IPS-20b (cell line): ENCODE results near the gene SH3TC2.

Experiments used
- H3K27ac ChIP-seq: one replicate; pipeline ENCODE4 v1.5.1; 2013; ENCODE audit warnings: low read length
- H3K27me3 ChIP-seq: 2 replicates; pipeline ENCODE4 v1.6.1; 2013; ENCODE audit warnings: mild to moderate bottlenecking, low read length, inconsistent platforms; ENCODE audit not compliant: insufficient read depth
- H3K36me3 ChIP-seq: 2 replicates; pipeline ENCODE4 v1.6.1; 2013; ENCODE audit warnings: low read depth, mild to moderate bottlenecking, inconsistent platforms, low read length, moderate library complexity; ENCODE audit not compliant: insufficient read depth
- H3K4me1 ChIP-seq: 2 replicates; pipeline ENCODE4 v1.6.1; 2013; ENCODE audit warnings: mild to moderate bottlenecking, control low read depth, inconsistent platforms, low read length, moderate library complexity; ENCODE audit not compliant: insufficient read depth
- H3K4me3 ChIP-seq: 2 replicates; pipeline ENCODE4 v1.5.1; 2013; ENCODE audit warnings: mild to moderate bottlenecking, low read length, inconsistent platforms
- H3K9ac ChIP-seq: 2 replicates; pipeline ENCODE4 v1.6.1; 2013; ENCODE audit warnings: low read depth, mild to moderate bottlenecking, inconsistent platforms, low read length, moderate library complexity
- H3K9me3 ChIP-seq: 2 replicates; pipeline ENCODE4 v1.6.1; 2013; ENCODE audit warnings: mild to moderate bottlenecking, low read depth, low read length, inconsistent platforms; ENCODE audit not compliant: insufficient read depth

The SH3TC2 gene

DNA sequence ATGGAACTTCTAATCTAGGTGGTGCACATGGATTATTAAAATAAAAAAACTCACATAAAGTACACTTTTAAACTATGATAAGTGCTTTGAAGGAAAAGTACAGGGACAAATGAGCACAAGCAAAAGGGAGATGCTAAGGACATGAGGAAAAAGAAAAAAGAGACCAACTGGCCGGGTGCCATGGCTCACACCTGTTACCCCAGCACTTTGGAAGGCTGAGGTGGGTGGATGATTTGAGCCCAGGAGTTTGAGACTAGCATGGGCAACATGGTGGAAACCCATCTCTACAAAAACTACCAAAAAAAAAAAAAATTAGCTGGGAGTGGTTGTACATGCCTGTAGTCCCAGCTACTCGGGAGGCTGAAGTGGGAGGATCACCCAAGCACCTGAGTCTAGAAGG is 67.1 kb downstream of the SH3TC2 start:
- Histone ChIP-seq H3K27ac (no peak overlapping the region), H3K4me1 (no peaks in the 10 kb centered on the region; the same call in 1 of the 2 replicates)

DNA sequence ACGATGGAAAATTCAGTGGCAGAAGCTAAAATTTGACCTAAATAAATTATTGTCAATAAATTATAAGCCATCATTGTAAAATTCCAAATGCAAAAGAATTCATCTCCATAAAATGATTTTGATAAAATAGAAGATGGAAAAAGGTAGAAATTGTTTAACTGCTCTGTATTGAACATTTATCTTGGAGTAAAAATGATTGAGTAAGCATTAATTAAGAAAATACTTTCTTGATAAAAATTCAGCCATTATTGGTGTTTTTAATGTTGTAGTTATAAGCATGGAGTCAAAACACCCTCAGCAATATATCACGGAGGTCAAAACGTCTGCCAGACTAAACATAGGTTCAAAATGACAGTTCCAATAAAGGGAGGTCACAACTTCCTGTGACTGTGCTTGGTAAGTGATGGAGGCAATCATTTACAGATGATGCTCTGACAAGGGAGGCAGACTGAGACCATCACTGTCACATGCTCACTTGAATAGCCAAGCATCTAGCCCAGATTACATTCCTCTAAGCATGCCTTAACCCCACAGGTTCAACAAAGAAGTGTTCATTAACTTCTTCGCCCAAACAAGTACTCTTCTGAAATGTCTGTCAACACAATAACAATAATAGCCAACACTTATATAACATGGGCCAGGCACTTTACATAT is 69.5 kb downstream of the SH3TC2 start:
- no peak overlapping the region for H3K27ac ChIP-seq
- H3K9ac ChIP-seq = no peak overlapping the region
- no peaks in the 10 kb centered on the region for H3K36me3 ChIP-seq
- no peaks in the 10 kb centered on the region; the same call in 1 of the 2 replicates for H3K4me1 ChIP-seq
- no peaks in the 10 kb centered on the region for H3K9me3 ChIP-seq
- no peaks in the 10 kb centered on the region for H3K27me3 ChIP-seq
- H3K4me3 ChIP-seq = no peak overlapping the region

More for the DNA sequence above, 67.1 kb downstream of the SH3TC2 start:
- H3K27me3 ChIP-seq = no peaks in the 10 kb centered on the region
- no peaks in the 10 kb centered on the region for H3K36me3 ChIP-seq
- no peak overlapping the region for H3K9ac ChIP-seq
- no peaks in the 10 kb centered on the region for H3K9me3 ChIP-seq
- no peak overlapping the region for H3K4me3 ChIP-seq

DNA sequence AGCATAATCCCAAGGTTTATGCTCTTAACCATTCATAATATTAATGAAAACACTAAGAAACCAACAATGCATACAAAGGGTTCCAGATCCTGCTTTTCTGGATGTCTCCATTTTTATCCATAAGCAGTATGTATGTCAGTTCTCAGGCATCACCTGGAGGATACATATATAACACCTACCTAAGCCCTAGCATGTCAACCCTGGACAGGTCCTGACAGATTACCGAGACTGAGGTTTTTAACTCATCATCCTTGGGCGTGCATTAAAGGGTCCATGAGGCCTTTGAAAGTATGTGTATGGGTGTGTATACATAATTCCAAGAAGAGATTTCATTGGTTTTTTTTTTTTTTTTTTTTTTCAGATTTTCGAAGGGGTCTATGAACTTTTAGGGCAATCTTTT is 70.6 kb downstream of the SH3TC2 start:
- no peaks in the 10 kb centered on the region for H3K36me3 ChIP-seq
- H3K9me3 ChIP-seq = no peaks in the 10 kb centered on the region
- no peak overlapping the region for H3K27ac ChIP-seq
- H3K4me3 ChIP-seq = no peak overlapping the region
- no peaks in the 10 kb centered on the region for H3K27me3 ChIP-seq
- no peak overlapping the region for H3K9ac ChIP-seq
- no peaks in the 10 kb centered on the region; the same call in 1 of the 2 replicates for H3K4me1 ChIP-seq

DNA sequence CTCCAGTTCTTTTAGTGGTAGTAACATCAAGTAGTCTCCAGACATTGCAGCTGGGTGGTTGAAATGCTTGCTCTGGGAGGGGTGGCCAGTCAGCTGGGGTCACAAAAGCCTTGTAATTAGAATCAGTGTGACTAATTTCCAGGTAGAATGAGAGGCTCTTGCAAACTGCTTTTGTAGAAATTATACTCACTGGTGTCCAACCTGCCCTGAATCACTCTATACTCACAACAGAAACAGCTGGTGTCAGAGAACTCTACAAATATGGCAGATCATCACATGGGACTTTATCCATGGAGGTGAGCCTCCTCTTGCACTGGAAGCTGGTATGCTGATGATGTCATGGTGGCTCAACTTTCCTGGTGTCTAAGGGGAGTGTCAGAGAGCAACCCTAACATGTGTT is 71.3 kb downstream of the SH3TC2 start:
- no peaks in the 10 kb centered on the region; the same call in 1 of the 2 replicates for H3K4me1 ChIP-seq
- H3K27me3 ChIP-seq = no peaks in the 10 kb centered on the region
- H3K4me3 ChIP-seq = no peak overlapping the region
- no peak overlapping the region for H3K9ac ChIP-seq
- H3K9me3 ChIP-seq = no peaks in the 10 kb centered on the region
- H3K27ac ChIP-seq = no peak overlapping the region
- no peaks in the 10 kb centered on the region for H3K36me3 ChIP-seq

- no peaks in the 10 kb centered on the region for H3K27me3 ChIP-seq
- H3K9ac ChIP-seq = no peak overlapping the region
- H3K9me3 ChIP-seq = no peaks in the 10 kb centered on the region
- no peaks in the 10 kb centered on the region for H3K36me3 ChIP-seq
- H3K4me3 ChIP-seq = no peak overlapping the region
- H3K27ac ChIP-seq = no peak overlapping the region
- H3K4me1 ChIP-seq = no peaks in the 10 kb centered on the region; the same call in 1 of the 2 replicates
Measured at GRCh38 chr5:148990817-148991216, 72.0 kb downstream of the SH3TC2 start.

DNA sequence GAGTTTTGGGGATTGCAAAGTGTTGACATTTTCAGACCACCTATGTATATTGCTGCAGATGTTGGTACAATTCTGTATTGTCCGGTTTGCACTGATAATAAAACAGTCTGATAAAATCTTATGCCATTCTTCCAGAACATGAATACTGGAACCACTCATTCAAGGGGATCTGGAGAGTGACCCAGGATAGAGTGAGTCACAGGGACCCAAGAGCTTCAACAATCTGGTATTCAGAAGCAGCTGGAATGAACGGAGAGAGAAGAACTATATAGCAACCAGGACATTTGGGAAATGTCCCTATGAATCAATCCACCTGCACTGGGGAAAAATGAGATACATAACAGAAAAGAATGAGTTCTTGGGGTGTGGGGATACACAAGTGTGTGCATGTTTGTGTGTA is 73.3 kb downstream of the SH3TC2 start:
- no peaks in the 10 kb centered on the region for H3K27me3 ChIP-seq
- H3K9me3 ChIP-seq = no peaks in the 10 kb centered on the region
- H3K9ac ChIP-seq = no peak overlapping the region
- H3K27ac ChIP-seq = no peak overlapping the region
- no peaks in the 10 kb centered on the region for H3K36me3 ChIP-seq
- H3K4me1 ChIP-seq = peaks cover 3% of the 10 kb centered on the region
- no peak overlapping the region for H3K4me3 ChIP-seq

GRCh38 chr5:148988328-148988727 is 74.5 kb downstream of the SH3TC2 start:
- no peak overlapping the region for H3K27ac ChIP-seq
- peaks cover 6% of the 10 kb centered on the region for H3K4me1 ChIP-seq
- no peaks in the 10 kb centered on the region for H3K36me3 ChIP-seq
- H3K9ac ChIP-seq = no peak overlapping the region
- H3K9me3 ChIP-seq = no peaks in the 10 kb centered on the region
- H3K4me3 ChIP-seq = no peak overlapping the region
- H3K27me3 ChIP-seq = no peaks in the 10 kb centered on the region

DNA sequence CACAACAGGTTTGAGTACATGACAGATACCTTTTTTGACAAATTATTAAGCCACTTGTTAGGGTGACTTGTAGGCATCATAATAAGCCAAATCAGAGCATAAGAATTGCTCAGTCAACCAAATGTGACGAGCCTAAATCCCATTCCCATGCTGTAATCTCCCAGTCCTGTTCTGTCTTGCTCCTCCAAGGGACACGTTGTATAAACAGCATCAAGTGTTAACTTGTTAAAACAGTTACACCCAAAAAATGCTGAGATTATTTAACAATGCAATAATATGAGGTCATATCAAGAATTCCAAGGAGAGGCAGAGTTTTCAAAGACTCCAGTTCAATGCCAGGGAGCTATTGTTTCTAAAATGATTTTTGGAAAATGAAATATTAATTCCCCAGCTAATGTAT is 76.2 kb downstream of the SH3TC2 start:
- Histone ChIP-seq H3K36me3 (no peaks in the 10 kb centered on the region), H3K9ac (no peak overlapping the region), H3K9me3 (no peaks in the 10 kb centered on the region), H3K27ac (no peak overlapping the region), H3K4me3 (no peak overlapping the region), H3K4me1 (peaks cover 6% of the 10 kb centered on the region), H3K27me3 (no peaks in the 10 kb centered on the region)

DNA sequence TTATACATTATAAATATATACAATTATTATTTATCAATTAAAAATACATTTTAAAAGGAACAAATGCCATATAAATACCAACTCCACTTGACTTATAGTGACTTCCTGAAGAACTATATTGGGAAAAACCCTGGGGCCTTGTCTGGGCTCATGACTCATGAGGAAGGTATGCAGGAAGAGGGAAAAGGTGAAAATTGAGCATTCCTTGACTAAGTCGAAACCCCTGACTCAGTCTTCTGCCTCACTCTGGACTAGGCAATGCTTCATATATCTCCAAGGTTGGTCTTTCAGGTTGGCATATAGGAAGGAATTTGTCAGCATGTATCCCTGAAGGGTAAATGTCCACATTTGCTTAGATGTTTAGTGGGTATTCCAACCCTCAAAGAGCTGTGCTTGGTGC is 78.5 kb downstream of the SH3TC2 start:
- H3K4me1 ChIP-seq = peaks cover 6% of the 10 kb centered on the region; the same call in 1 of the 2 replicates
- H3K4me3 ChIP-seq = no peak overlapping the region
- H3K9ac ChIP-seq = no peak overlapping the region
- H3K27me3 ChIP-seq = no peaks in the 10 kb centered on the region
- H3K9me3 ChIP-seq = no peaks in the 10 kb centered on the region
- H3K27ac ChIP-seq = no peak overlapping the region
- no peaks in the 10 kb centered on the region for H3K36me3 ChIP-seq

DNA sequence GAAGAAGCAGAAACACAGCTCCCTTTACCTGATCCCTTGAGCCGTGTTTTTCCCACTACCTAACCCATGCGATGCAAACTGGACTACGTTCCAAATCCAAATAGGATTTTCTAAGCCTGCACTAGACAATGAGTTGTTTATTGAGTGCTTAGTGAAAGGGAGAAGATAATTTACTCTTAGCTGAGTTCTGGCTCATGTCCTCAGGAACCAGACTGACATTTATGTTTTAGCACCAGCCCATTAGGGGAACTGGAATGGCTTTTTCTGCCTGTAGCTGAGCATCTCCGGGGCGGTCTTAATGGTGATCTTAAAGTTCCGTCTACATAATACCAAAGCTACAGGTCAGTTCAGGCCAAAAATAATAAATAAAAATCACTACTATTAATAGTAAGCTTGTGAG is 81.5 kb downstream of the SH3TC2 start:
- Histone ChIP-seq H3K4me1 (peaks cover 13% of the 10 kb centered on the region), H3K36me3 (no peaks in the 10 kb centered on the region), H3K9ac (no peak overlapping the region), H3K4me3 (no peak overlapping the region), H3K9me3 (no peaks in the 10 kb centered on the region), H3K27me3 (no peaks in the 10 kb centered on the region), H3K27ac (no peak overlapping the region)

DNA sequence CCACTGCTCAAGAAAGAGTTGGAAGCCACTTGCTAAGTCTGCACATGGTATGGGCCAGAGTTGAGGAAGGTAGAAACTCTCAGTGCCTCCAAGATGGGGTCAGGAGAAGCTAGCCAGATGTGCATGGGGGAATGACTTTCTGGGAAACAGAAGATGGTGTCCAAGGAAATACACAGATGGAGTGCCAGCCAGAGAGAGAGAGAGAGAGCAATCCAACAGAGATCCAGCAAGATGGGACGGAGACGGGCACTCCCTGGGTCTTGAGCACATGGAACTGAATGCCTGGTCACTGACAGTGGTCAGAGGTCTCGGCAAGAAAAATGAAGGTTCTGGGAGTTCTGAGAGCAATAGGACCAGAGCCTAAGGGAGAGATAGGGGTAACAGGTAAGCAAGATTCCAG is 82.1 kb downstream of the SH3TC2 start:
- Histone ChIP-seq H3K9me3 (no peaks in the 10 kb centered on the region), H3K36me3 (no peaks in the 10 kb centered on the region), H3K27ac (no peak overlapping the region), H3K4me1 (peaks cover 14% of the 10 kb centered on the region), H3K4me3 (no peak overlapping the region), H3K9ac (no peak overlapping the region), H3K27me3 (no peaks in the 10 kb centered on the region)

DNA sequence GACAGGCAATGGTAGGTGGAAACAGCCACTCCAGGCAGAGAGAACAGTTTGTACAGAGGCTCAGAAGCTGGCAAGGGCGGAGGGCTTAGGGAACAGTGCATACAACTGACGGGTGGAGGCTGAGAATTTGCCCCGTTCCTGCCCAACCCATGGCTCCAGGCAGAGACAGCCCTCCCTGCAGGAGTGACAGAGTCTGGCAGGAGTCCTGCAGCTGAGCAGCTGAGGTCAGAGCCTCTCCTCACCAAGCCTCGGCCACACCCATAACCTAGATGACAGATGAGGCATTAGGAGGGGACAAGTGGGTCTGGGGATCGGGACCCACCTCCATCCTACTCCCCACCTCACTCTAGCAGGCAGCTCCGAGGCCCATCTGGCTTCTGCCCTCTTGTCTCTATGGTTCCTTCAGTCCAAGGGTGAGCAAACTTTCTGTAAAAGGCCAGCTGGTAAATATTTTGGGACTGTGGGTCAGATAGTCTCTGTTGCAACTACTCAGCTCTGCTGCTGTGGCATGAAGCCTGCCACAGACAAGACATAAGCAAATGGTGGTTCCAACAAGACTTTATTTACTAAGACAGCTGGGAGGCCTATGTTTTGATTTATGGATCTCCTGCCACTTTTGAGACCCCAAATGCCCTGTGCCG is 83.7 kb downstream of the SH3TC2 start:
- Histone ChIP-seq H3K36me3 (no peaks in the 10 kb centered on the region), H3K27me3 (no peaks in the 10 kb centered on the region), H3K4me3 (no peak overlapping the region), H3K9me3 (no peaks in the 10 kb centered on the region), H3K27ac (no peak overlapping the region), H3K4me1 (peaks cover 8% of the 10 kb centered on the region), H3K9ac (no peak overlapping the region)
